ENCODE data around the gene INO80E. TPM values are rescaled to one million over a fixed set of nuclear protein-coding genes. Genes with fewer than 3 reads are reported as not detected.

INO80E gene
- total and polyA plus RNA-seq, 2 of the 8 experiments (the other 6 are each of a cell fraction or from before 2014, with no cell fraction given), result 43.0 to 91.2 TPM

DNA sequence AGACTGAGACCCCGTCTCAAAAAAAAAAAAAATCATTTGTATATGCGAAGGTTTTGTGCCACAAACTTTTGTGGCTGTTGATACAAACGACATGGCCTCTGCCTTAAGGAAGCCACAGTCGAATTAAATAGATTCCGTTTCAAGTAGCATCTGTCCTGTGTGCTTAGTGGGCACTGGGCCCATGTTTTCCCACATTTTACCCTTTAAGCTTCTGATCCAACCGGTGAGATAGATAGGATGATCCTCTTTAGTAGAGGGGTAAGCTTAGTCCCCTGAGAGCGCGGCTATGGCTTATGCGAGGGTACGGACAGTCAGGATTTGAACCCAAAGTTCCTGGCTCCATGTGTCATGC, 34.9 kb upstream of the INO80E start (continued):
- TF ChIP-seq CHD7 (IDR thresholded peaks at IDR 0.05; ENCODE audit: insufficient replicate concordance, low read length), result no peak
- TF ChIP-seq POLR2A (IDR thresholded peaks at IDR 0.05; ENCODE audit: control extremely low read depth in 1 of 2, low read depth in 2 of 2, low read length in 2 of 2), result no peak
- TF ChIP-seq ATF2 (IDR thresholded peaks at IDR 0.05; ENCODE audit: low read length), result no peak
- TF ChIP-seq JUND (IDR thresholded peaks at IDR 0.05; ENCODE audit: low read length), result no peak
- TF ChIP-seq CBX8 (IDR thresholded peaks at IDR 0.05; ENCODE audit: borderline replicate concordance, low read depth, low read length), result no peak
- no peak for TF ChIP-seq EZH2 (IDR thresholded peaks at IDR 0.05; ENCODE audit: low read depth, low read length, severe bottlenecking)
- no peak for TF ChIP-seq RXRA (IDR thresholded peaks at IDR 0.05; ENCODE audit: insufficient read depth, low read depth, low read length)
- no peak for TF ChIP-seq BCL11A (IDR thresholded peaks at IDR 0.05; ENCODE audit: low read depth in 2 of 2, low read length in 2 of 2)
- TF ChIP-seq SAP30 (IDR thresholded peaks at IDR 0.05; ENCODE audit: insufficient read depth, insufficient replicate concordance, low read length), result no peak
- TF ChIP-seq SUZ12 (IDR thresholded peaks at IDR 0.05; ENCODE audit: low read length), result no peak
